Fibroblast of peridontal ligament (primary cell): ENCODE results near the gene CCDC61.

ENCODE experiments used
- DNase-seq: peaks from one replicate; pipeline ENCODE4 v3.0.0-alpha.2; 2010; ENCODE audit errors: extremely low read depth

The CCDC61 gene

DNA sequence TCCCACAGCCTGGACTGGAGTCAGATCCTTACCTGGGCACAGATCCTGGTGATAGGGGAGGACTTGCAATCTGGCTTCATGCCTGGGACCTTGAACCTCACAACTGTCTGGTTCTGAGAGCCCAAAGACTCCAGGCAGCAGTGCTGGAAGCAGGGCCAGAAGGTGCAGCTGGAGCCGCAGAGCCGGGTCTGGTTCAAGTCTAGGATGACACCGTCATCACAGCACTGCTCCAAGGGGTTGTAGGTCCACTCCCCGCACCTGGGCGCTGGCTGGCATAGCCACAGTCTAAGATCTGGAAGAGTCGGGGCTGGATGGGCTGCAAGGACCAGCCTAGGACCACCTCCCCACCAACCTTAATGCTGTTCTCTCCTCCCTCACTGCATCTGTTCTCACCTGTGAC, 44.9 kb downstream of the CCDC61 start:
- no peak for DNase-seq

DNA sequence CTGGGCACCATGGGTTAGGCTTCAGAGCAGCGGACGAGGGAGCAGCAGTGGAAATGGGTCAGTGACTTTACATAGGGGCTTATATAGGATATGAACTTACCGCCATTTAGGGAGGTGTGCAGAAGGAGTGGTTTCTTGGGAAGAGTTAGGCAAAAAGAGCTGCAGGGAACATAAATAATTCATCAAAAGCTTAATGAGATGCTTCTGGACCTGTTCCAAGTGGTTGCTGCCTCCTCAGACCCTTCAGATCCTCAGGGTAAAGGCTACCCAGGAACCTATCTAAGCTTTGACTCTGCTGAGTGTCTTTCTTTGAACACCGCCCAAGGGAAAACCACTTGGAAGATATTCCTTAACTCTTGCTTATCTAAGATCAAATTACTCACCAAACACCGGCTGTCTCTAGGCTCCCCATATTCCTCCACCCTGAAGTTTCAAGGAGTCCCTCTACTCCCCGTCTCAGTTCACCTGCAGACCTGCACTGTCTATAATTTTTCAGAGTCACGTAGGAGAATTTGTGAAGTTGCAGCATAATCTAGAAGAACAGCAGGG, 45.8 kb downstream of the CCDC61 start, which contains the start of gene IGFL4:
IGFL4 (minus strand) TSS at position 51 of the 549 bp plus-strand sequence; CDS start at position 11, 40 bp downstream.
- DNase-seq: no peak

DNA sequence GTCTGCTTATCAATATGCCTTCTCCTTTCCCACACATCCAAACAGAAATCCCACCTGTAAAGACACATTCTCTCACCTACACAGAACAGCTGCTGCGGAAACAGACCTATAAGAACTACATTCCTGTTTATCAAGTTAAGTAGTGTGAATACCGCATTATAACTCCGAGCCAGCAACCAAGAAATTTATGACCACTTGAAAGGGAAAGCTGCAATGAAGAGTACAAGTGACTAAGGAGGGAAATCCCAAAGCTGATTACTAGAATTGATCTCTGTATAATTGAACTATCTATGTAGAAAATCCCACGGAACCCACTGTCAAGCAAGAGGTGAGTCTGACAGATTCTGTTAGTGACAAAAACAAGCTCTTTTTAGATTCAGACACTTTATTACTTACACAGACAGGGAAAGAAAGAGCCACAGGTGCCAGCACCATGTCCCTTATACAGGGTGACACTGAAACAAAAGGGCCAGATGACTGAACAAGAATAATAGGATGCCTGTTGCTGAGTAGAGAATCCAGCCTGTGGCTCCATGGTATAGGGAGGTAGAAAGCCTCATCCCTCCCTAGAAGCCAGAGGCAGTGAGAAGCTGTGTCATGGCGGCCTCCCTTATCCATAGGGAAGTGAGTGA, 47.1 kb downstream of the CCDC61 start:
- no peak for DNase-seq

DNA sequence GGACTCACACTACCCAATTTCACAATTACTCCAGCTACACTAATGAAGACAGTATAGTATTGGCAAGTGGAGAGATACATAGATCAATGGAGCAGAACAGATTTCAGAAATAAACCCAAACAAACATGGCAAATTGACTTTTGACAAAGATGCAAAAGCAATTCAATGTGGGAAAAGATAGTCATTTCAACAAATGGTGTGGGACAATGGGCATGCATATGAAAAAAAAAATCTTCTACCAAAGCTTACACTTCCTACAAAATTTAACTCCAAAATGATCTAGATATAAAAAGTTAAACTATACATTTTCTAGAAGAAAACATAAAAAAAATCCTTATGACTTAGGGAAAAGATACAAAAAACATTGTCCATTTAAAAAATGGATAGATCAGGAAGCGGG, 48.3 kb downstream of the CCDC61 start:
- DNase-seq: no peak

DNA sequence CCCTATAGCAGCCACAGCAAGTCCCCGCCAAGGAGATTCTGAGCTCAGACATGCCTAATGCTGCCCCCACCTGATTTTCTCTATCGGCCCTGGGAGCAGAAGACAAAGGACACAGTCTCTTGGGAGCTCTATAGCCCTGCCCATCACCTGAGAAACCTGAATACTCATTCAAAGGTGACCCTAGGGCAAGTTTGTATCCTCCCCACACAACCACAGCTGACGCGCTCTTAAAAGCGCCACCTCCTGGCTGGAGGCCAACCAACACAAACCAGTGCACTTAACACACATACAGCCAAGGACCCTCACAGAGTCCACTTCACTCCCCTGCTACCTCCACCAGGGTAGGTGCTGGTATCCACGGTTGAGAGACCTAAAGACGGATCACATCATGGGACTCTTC, 54.3 kb downstream of the CCDC61 start:
- no peak for DNase-seq

DNA sequence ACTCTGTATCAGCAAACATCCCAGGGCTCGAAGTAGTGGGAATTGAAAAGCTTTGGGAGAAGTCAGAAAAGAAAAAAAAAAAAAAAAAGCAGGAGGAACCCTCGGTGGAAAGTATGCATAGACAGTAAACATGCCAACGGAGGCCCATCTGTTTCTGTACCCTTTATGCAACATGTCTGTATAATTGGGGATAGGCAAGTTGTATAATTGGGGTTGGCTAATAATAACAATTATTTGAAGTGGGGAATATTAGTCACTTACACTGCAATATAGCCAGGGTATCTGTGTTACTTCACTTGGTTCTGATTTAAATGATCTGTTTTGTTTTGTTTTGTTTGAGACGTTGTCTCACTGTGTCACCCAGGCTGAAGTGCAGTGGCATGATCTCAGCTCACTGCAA, 57.6 kb downstream of the CCDC61 start:
- no peak for DNase-seq

DNA sequence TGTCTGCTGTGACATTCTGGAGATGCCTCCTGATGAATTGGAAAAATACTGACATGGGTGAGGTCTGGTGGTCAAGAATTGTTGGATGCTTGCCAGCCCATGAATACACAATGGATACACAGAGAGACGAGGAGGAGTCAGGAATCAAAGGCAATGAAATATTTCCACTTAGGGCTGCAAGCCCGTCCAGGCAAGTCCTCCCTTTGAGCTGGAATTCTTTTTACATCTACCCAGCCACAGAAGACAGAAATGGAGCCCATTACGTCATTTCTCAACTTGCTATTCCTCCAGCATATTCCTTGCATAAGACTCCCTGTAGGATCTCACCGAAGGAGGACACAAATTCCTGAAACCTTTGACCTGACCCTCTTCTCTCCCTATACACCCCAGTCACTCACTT, 61.3 kb downstream of the CCDC61 start:
- DNase-seq: no peak

DNA sequence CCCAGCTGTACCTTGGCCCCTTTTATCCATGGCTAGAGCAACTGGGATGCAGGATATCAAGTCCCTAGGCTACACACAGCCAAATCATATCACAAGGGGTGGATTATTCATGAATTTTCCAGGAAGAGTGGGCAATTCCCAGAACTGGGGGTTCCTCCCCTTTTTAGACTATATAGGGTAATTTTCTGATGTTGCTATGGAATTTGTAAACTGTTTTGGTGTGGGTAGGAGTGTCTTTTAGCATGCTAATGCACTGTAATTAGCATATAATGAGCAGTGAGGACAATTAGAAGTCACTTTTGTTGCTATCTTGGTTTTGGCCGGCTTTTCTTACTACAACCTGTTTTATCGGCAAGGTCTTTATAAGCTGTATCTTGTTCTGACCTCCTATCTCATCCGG, 63.5 kb downstream of the CCDC61 start:
- DNase-seq: no peak

DNA sequence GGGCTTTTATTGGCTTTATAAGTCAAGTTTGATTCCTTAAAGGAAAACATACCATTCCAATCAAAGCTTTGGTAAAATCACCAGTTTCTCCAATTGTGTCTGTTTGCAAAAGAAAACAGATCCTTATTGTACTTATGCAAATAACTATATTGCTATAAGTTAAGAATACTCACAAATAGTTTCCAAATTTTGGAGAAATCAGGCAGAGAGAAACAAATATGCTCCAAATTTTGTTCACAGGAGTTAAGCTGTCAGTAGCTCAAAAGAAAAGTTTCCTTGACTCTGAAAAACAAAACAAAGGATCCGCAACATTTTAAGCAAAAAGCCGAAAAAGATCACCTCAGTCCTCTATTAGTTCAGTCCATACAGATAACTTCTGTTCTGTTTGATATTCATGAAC, 64.7 kb downstream of the CCDC61 start:
- no peak for DNase-seq

DNA sequence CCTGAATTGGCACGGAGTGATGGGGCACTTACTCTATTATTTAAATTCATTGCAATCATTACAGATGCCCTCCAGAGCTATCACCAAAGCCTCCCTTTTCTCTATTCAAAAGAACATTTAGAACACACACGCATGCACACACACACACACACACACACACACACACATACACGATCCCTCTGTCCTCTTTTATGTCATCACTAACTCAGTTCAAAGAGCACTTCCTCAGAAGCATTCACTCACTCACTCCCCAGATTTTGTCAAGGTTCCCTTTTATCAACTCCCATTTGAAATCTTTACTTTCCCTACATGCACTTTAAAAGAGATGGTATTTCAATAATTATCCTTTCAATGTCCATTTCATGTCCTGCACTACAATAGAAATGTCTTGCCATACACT, 67.9 kb downstream of the CCDC61 start:
- no peak for DNase-seq

DNA sequence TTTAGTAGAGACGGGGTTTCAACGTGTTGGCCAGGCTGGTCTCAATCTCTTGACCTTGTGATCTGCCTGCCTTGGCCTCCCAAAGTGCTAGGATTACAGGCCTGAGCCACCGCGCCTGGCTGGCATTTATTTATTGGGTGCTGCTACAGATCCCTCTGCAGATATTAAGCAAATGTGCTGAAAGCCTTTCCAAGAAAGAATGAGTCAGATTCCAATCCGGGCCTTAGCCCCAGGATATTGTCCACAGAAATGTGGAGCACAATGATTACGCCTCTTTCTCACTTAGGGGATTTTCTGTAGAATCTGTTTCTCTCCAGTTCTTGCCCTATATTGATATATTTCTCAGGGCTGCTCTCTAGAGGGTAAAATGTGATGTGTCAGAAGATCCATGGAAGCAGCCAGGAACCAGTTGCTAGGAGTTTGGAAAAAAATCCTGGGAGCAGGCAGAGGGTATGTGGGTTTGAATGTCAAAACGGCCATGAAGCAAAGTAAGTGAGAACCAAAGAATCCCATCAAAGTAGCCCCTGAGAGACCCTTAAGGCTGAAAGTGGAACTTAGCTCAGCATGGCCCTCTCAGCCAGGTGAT, 70.3 kb downstream of the CCDC61 start:
- peak; percentile 57 for DNase-seq

DNA sequence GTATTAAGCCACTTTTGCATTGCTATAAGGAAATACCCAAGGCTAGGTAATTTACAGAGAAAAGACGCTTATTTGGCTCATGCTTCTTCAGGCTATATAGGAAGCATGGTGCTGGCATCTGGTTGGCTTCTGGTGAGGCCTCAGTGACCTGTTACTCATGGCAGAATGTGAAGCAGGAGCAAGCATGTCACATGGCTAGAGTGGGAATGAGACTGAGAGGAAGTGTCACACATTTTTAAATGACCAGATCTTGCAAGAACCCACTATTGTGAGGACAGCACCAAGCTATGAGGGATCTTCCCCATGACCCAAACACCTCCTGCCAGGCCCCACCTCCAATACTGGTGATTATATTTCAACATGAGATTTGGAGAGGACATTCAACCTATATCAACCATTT, 71.2 kb downstream of the CCDC61 start:
- DNase-seq: no peak

DNA sequence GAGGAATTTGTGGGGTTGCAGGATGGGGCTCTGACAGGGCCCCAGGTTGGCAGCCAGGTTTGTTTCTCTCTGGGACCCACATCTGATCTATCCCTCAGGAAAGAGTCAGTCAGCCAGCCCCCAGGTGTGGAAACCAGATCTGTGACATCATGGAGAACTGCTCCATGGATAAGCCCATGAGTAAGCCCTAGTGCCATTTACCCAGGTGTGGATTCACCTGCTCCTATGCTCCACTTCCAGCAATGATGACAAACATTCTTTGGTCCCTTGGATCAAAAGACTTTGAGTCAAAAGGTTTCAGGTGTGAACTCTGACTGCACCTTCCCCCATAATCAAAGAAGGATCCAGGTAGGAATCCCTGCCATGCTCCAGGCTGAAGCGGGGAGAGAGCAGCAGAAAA, 72.4 kb downstream of the CCDC61 start:
- DNase-seq: no peak
